OCI-M2 (cell line): ENCODE results near the gene FAM184A.

Experiments
- DNase-seq: peaks from one replicate; lab custom pipeline; 2025; ENCODE audit not compliant: unreplicated experiment; lab: John Stamatoyannopoulos, UW

Gene FAM184A

DNA sequence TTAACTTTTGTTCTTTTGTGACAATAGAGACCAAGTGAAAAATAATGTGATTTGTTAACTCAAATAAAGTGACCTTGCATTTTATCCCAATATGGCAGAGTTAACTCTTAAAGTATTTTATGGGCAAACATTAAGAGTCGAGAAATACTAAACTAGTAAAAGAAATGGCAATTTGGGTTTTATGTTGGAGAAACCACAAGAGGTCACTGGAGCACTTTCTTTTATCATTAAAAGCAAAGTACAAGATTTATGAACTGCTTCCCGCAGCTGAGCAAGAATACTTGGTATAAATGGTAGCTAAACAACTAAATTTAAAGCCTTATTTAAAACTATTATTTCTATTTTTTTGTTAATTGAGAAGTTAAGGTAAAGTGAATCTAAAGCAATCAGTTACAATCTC lies 110.0 kb downstream of the FAM184A start:
- DNase-seq, result no peak

DNA sequence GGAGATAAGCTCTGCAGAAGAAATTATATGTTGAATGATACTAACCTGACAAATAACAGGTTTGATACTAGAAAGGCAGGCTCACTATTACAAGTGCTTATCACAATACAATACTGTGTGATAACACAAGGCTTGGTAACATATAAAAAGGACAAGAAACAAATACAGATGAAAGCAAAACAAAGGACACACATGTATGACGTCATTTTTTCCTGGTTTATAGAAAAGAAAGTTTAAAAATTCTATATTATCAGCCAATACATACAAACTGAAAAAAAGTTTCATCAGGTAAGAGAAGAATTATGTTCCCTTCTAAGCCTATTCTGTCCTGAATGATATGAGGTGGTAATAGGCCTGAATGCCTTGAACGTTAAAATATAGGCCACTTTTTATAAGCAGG lies 111.2 kb downstream of the FAM184A start:
- no peak for DNase-seq

DNA sequence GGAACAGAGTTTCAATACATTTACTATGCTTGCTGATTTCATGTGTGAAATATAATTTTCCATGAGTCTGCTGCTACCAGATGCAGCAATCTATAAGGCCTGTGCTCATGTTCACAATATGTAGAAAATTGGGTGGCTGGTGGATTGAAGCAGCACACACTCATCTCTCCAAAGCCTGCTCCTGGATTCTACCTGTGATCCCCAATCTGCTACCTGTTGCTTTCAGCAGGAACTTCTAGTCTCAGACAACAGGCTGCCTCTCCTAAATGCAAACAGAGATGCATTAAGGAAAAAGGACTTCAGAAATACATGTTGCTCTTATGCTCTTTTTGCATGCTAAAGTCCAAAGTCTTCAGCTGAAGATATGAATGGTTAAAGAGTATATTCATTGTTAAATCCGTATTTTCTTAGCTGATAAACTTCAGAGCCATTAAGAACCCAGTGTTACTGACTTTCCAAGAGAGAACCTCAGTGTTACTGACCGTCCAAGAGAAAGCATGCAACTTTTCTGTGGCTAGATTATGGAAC lies 112.6 kb downstream of the FAM184A start:
- no peak for DNase-seq

GRCh38 chr6:118965371-118965770 lies 113.1 kb downstream of the FAM184A start:
- no peak for DNase-seq

GRCh38 chr6:118963003-118963402 lies 115.5 kb downstream of the FAM184A start:
- DNase-seq, result no peak

DNA sequence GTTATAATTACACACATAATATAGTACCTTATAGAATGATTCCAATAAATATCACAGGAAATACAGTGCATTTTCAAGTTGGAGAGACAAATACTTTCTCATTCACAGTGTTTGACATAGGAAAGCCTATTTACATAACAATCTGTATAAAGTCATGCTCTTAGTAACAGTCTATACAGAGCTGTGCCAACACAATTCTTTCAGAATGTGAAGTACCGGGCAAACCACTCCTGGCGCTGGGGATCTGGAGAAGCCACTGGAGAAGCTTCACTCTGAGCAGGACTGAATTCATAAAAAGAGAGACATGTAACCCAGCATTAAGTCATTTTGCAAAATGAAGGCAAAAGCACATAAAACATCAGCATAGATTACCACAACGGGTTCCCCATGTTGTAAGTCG lies 118.6 kb downstream of the FAM184A start:
- no peak for DNase-seq

GRCh38 chr6:118953391-118953790 lies 125.1 kb downstream of the FAM184A start:
- no peak for DNase-seq

- DNase-seq, result no peak
These were observed 125.8 kb downstream of the FAM184A start for GRCh38 chr6:118952683-118953082.

- DNase-seq, result no peak
These were observed 133.2 kb downstream of the FAM184A start for GRCh38 chr6:118945217-118945616.

DNA sequence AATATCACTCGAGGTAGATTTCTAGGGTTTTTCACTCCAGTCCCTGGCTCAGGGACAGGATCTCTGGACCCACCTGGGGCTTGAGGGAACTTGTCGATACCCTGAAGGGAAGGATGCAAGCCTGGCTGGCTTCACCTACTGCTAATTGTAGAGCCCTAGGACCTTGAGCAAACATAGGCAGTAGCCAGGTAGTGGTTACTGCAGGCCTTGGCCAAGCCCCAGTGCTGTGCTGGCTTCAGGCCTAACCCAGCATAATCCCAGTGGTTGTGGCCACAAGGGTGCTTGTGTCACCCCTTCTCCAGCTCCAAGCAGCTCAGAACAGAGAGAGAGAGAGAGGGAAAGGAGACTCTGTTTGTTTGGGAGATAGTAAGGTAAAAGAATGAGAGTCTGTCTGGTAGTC lies 137.7 kb downstream of the FAM184A start:
- no peak for DNase-seq

- DNase-seq, result no peak
These were observed 138.8 kb downstream of the FAM184A start for GRCh38 chr6:118939683-118940082.

DNA sequence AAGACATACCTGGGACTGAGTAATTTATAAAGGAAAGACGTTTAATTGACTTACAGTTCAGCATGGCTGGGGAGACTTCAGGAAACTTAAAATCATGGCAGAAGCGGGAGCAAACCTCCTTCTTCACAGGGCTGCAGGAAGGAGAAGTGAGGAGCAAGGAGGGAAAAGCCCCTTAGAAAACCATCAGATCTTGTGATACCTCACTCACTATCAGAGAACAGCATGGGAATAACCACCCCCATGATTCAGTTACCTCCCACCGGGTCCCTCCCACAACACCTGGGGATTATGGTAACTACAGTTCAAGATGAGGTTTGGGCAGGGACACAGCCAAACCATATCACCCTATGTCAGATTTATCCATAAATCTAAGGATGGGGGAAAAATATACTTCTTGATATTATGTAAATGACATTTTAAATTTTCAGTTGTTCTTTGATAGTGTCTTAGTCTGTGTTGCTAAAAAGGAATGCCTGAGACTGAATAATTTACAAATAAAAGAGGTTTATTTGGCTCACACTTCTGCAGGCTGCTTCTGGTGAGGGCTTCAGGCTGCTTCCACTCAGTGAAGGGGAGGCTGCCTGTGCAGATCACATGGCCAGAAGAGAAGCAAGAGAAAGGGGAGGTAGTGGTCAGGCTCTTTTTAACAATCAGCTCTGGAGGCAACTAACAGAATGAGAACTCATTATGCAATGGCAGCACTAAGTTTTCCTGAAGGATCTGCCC lies 142.3 kb downstream of the FAM184A start:
- no peak for DNase-seq

DNA sequence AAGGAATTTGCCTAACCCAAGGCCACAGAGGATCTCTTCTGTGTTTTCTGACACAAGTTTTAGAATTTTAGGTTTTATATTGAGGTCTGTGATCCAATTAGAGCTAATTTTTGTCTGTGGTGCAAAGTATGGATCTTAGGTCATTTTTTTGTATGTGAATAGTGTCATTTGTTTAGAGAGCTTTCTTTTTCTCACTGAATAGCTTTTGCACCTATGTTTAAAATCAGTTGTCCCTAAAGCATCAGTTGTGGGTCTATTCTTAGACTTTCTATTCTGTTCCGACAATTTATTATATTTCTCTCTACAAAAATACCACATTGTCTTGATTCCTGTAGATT lies 143.2 kb downstream of the FAM184A start:
- DNase-seq, result no peak

DNA sequence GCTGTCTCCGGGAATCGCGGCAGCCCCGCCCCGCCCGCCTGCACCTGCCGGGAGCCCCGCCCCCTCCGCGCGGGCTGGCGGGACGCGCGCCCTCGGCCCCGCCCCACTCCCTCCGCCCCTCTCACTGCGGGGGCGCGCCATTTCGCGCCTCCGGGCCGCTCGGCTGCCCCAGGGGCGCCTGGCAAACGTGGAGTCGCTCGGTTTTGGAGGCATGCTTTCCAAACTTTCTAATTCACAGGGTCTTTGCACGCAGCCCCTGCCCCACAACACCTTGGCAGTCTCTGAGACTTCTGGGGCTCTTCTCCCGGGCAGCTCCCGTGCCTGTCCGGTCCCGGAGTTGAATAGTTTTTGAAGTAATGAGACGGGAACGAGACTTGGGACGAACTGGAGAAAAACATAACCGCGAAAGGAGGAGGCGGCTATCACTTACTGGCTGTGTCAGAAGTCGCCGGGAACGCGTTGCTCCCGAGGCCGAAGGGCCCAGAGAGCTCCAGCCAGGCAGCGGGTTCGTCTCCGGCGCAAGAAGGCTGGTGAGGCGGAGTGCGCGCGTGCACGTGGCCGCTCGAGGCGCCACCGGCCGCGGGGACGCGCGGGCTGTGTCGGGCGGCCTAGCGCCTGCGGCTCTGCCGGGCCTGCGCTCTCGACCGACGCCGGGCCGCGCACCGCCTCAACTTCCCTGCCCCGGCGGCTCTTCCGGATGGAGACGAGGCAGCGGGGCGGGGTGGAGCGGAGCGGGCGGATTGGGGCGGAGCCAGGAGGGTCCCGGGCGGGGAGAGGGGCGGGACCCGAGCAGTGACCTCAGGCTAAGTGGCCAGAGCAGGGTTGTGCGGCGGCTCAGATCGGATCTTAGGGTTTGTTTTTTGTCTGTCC lies 143.8 kb downstream of the FAM184A start, which contains the start of gene MCM9:
TSS of gene MCM9 (minus strand) at position 699 of the 870 bp plus-strand sequence. CDS start 3,436 bp downstream, outside the sequence.
- peak; percentile 80 for DNase-seq

- DNase-seq, result no peak
These were observed 144.5 kb downstream of the FAM184A start for GRCh38 chr6:118933855-118934460.

DNA sequence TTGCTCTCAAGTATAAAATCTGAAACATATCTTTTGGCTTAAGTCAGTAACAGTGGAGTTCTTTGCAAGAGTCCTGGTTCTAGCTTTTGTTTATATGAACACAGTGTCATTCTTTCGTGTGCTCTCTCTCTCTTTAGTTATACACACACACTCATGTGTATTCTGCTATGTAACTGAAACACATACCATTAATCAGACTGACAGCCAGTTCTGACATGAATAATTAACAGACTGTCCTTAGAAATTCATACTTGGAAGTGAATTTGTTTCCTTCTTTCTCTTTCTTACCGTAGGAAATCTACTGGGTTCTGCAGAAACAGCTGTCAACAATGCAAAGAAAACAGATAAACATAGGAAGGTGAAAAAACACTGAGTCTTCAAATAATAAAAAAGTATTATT lies 146.0 kb downstream of the FAM184A start:
- DNase-seq, result no peak

DNA sequence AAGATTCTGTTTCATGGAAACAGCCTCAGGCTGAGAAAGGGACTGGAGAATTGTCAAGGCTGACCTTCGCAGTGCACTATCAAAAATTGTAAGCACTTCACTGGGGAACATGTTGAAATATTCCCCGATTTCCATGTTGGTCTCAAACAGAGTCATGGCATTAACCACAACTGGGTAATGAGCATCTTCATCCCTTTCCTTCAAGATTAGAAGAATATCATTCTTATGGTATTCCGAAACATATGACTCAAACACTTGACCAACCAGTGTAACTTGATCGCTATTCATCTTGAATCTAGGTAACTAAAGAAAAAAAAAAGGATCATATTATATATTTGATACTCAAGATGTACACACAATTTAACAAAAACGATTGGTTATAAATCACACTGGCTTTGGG lies 147.0 kb downstream of the FAM184A start:
- no peak for DNase-seq

DNA sequence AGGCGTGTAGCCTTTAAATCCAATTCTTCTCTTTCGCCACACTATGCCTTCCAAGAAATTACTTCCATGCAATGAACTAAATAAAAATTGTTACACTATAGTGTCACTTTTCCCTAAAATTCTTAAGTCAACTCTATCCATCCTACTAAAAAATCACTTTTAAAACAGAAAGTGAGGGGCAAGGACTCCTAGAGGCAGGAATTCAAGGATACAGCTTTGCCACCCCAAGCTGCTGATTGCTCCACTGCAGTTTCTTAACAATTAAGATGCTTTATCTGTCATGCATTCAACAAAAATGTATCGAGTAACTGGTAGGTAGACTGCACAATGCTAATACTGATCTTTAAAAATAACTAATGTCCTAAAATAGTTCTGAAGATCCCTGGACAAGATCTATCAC lies 147.8 kb downstream of the FAM184A start:
- DNase-seq, result no peak

DNA sequence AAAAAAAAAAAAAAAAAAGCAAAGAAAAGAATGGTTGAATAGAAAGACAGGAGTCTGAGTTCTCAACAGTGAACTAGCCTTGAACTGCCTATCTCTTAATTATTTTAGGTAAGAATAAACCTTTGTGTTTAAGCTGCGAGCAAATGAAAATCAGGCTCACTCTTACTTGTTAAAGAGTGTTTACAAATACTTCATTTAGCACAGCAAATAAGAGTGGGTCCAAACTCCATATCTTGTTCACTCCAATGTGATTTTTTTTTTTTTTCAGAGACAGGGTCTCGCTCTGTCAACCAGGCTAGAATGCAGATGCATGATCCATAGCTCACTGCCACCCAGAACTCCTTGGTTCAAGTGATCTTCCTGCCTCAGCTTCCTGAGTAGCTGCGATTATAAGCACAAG lies 155.4 kb downstream of the FAM184A start:
- DNase-seq, result no peak

DNA sequence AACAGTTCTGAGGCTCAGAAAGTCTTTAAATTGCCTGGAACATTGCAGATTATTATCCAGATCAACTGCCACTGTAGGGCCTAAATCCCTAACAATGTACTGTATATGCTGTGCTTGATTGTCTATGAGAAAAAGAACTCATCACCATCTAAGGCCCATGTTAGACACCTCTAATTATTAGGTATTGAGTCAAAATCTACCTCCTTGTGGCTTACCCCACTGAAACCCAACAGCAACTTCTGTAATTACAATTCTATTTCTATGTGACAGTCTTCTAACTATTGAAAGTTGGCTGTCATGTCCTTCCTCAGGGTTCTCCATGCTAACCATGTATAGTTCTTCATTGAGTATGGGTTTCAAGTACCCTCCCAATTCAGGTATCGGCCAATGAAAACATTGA lies 157.4 kb downstream of the FAM184A start:
- DNase-seq, result no peak

- DNase-seq, result no peak
These were observed 160.1 kb downstream of the FAM184A start for GRCh38 chr6:118918329-118918725.
